ENCODE data around the gene ALG6.

Gene ALG6

GRCh38 chr1:63326106-63326472 lies 41.3 kb upstream of the ALG6 start:
- H4K12ac ChIP-seq (ENCODE audit: low read depth, low read length) = no peak overlapping the region
- no peak overlapping the region for H3K9ac ChIP-seq (ENCODE audit: low read length)
- H4K8ac ChIP-seq (ENCODE audit: low read depth, low read length) = no peak overlapping the region
- H3K79me2 ChIP-seq (ENCODE audit: control insufficient read depth, insufficient read depth, low read length, poor library complexity) = no peaks in the 10 kb centered on the region
- H2AK5ac ChIP-seq (ENCODE audit: low read length) = no peak overlapping the region
- no peak overlapping the region for H3K18ac ChIP-seq (ENCODE audit: low read length)
- H3K36me3 ChIP-seq (ENCODE audit: control insufficient read depth in 1 of 2, insufficient read depth in 2 of 2, low read length in 2 of 2) = no peaks in the 10 kb centered on the region
- no peak overlapping the region for H3K4me2 ChIP-seq (ENCODE audit: low read length)
- H2BK12ac ChIP-seq (ENCODE audit: low read length) = no peak overlapping the region
- H2AFZ ChIP-seq (ENCODE audit: insufficient read depth, low read length, poor library complexity) = no peak overlapping the region
- H3K4ac ChIP-seq (ENCODE audit: low read depth, low read length) = no peak overlapping the region
- H3K14ac ChIP-seq (ENCODE audit: low read length) = no peak overlapping the region
- no peak overlapping the region for H3K27ac ChIP-seq (ENCODE audit: low read depth, low read length)
- H3K4me3 ChIP-seq (ENCODE audit: low read depth, low read length) = no peak overlapping the region
- H3K9me3 ChIP-seq (ENCODE audit: insufficient read depth, low read depth, low read length) = peaks cover 5% of the 10 kb centered on the region
- no peak overlapping the region for H3K23ac ChIP-seq (ENCODE audit: low read length)
- no peaks in the 10 kb centered on the region for H3K79me1 ChIP-seq (ENCODE audit: low read length)
- no CpG with 5 or more reads among the region's 20 CpGs for WGBS (ENCODE audit: extremely low coverage, insufficient coverage, insufficient read length)
- no peak overlapping the region for H2BK5ac ChIP-seq (ENCODE audit: low read depth, low read length, poor library complexity)
- peaks cover 87% of the 10 kb centered on the region for H3K27me3 ChIP-seq (ENCODE audit: insufficient read depth, low read length)
- DNase-seq = no peak
- H3K4me1 ChIP-seq (ENCODE audit: control insufficient read depth in 1 of 2, insufficient read depth in 2 of 2, low read length in 2 of 2) = peaks cover 17% of the 10 kb centered on the region in 2 experiments
- no peak overlapping the region for H4K91ac ChIP-seq (ENCODE audit: low read depth, low read length)
- H2BK120ac ChIP-seq (ENCODE audit: insufficient read depth, low read length, poor library complexity) = no peak overlapping the region

GRCh38 chr1:63326473-63327380 lies 40.7 kb upstream of the ALG6 start:
- H4K8ac ChIP-seq (ENCODE audit: low read depth, low read length) = no peak overlapping the region
- no peak overlapping the region for H3K14ac ChIP-seq (ENCODE audit: low read length)
- no peak overlapping the region for H3K18ac ChIP-seq (ENCODE audit: low read length)
- no peak overlapping the region for H2BK12ac ChIP-seq (ENCODE audit: low read length)
- no peak overlapping the region for H3K23ac ChIP-seq (ENCODE audit: low read length)
- no peak overlapping the region for H2BK120ac ChIP-seq (ENCODE audit: insufficient read depth, low read length, poor library complexity)
- H3K79me1 ChIP-seq (ENCODE audit: low read length) = no peaks in the 10 kb centered on the region
- peaks cover 5% of the 10 kb centered on the region for H3K9me3 ChIP-seq (ENCODE audit: insufficient read depth, low read depth, low read length)
- no peak overlapping the region for H2BK5ac ChIP-seq (ENCODE audit: low read depth, low read length, poor library complexity)
- no peak overlapping the region for H4K91ac ChIP-seq (ENCODE audit: low read depth, low read length)
- no peak overlapping the region for H3K9ac ChIP-seq (ENCODE audit: low read length)
- no peaks in the 10 kb centered on the region for H3K36me3 ChIP-seq (ENCODE audit: control insufficient read depth in 1 of 2, insufficient read depth in 2 of 2, low read length in 2 of 2)
- H3K27ac ChIP-seq (ENCODE audit: low read depth, low read length) = no peak overlapping the region
- H3K79me2 ChIP-seq (ENCODE audit: control insufficient read depth, insufficient read depth, low read length, poor library complexity) = no peaks in the 10 kb centered on the region
- peaks cover 83% of the 10 kb centered on the region for H3K27me3 ChIP-seq (ENCODE audit: insufficient read depth, low read length)
- H2AFZ ChIP-seq (ENCODE audit: insufficient read depth, low read length, poor library complexity) = no peak overlapping the region
- H4K12ac ChIP-seq (ENCODE audit: low read depth, low read length) = no peak overlapping the region
- DNase-seq = peak; percentile 24 to 58
- no peak overlapping the region for H2AK5ac ChIP-seq (ENCODE audit: low read length)
- H3K4me1 ChIP-seq (ENCODE audit: control insufficient read depth in 1 of 2, insufficient read depth in 2 of 2, low read length in 2 of 2) = peaks cover 16 to 17% of the 10 kb centered on the region in 2 experiments
- H3K4me2 ChIP-seq (ENCODE audit: low read length) = no peak overlapping the region
- no peak overlapping the region for H3K4ac ChIP-seq (ENCODE audit: low read depth, low read length)
- WGBS (ENCODE audit: extremely low coverage, insufficient coverage, insufficient read length) = no CpG with 5 or more reads among the region's 37 CpGs
- no peak overlapping the region for H3K4me3 ChIP-seq (ENCODE audit: low read depth, low read length)

GRCh38 chr1:63327417-63328054 lies 39.9 kb upstream of the ALG6 start:
- Histone ChIP-seq H4K12ac (ENCODE audit: low read depth, low read length) (no peak overlapping the region), H3K4ac (ENCODE audit: low read depth, low read length) (no peak overlapping the region)
- no CpG with 5 or more reads among the region's 25 CpGs for WGBS (ENCODE audit: extremely low coverage, insufficient coverage, insufficient read length)

GRCh38 chr1:63328122-63328521 lies 39.3 kb upstream of the ALG6 start:
- H2BK120ac ChIP-seq (ENCODE audit: insufficient read depth, low read length, poor library complexity) = no peak overlapping the region
- no peak overlapping the region for H2AK5ac ChIP-seq (ENCODE audit: low read length)
- H4K12ac ChIP-seq (ENCODE audit: low read depth, low read length) = no peak overlapping the region
- no peak overlapping the region for H3K9ac ChIP-seq (ENCODE audit: low read length)
- H3K23ac ChIP-seq (ENCODE audit: low read length) = no peak overlapping the region
- H2BK12ac ChIP-seq (ENCODE audit: low read length) = no peak overlapping the region
- H4K8ac ChIP-seq (ENCODE audit: low read depth, low read length) = no peak overlapping the region
- H2AFZ ChIP-seq (ENCODE audit: insufficient read depth, low read length, poor library complexity) = no peak overlapping the region
- H3K4me3 ChIP-seq (ENCODE audit: low read depth, low read length) = no peak overlapping the region
- peaks cover 6 to 10% of the 10 kb centered on the region in 2 experiments for H3K4me1 ChIP-seq (ENCODE audit: control insufficient read depth in 1 of 2, insufficient read depth in 2 of 2, low read length in 2 of 2)
- no peaks in the 10 kb centered on the region for H3K79me2 ChIP-seq (ENCODE audit: control insufficient read depth, insufficient read depth, low read length, poor library complexity)
- peaks cover 2% of the 10 kb centered on the region for H3K9me3 ChIP-seq (ENCODE audit: insufficient read depth, low read depth, low read length)
- H3K79me1 ChIP-seq (ENCODE audit: low read length) = no peaks in the 10 kb centered on the region
- H3K4ac ChIP-seq (ENCODE audit: low read depth, low read length) = no peak overlapping the region
- H3K36me3 ChIP-seq (ENCODE audit: control insufficient read depth in 1 of 2, insufficient read depth in 2 of 2, low read length in 2 of 2) = no peaks in the 10 kb centered on the region
- no peak overlapping the region for H3K4me2 ChIP-seq (ENCODE audit: low read length)
- no peak overlapping the region for H3K18ac ChIP-seq (ENCODE audit: low read length)
- H3K14ac ChIP-seq (ENCODE audit: low read length) = no peak overlapping the region
- WGBS (ENCODE audit: extremely low coverage, insufficient coverage, insufficient read length) = no CpG with 5 or more reads among the region's 8 CpGs
- no peak overlapping the region for H2BK5ac ChIP-seq (ENCODE audit: low read depth, low read length, poor library complexity)
- no peak overlapping the region for H4K91ac ChIP-seq (ENCODE audit: low read depth, low read length)
- H3K27me3 ChIP-seq (ENCODE audit: insufficient read depth, low read length) = peaks cover 69% of the 10 kb centered on the region
- H3K27ac ChIP-seq (ENCODE audit: low read depth, low read length) = no peak overlapping the region
- no peak for DNase-seq

More at GRCh38 chr1:63327417-63328054, 39.9 kb upstream of the ALG6 start:
- Histone ChIP-seq H3K4me3 (ENCODE audit: low read depth, low read length) (no peak overlapping the region), H3K9me3 (ENCODE audit: insufficient read depth, low read depth, low read length) (peaks cover 4% of the 10 kb centered on the region), H3K79me1 (ENCODE audit: low read length) (no peaks in the 10 kb centered on the region), H4K91ac (ENCODE audit: low read depth, low read length) (no peak overlapping the region), H3K27me3 (ENCODE audit: insufficient read depth, low read length) (peaks cover 75% of the 10 kb centered on the region), H2BK120ac (ENCODE audit: insufficient read depth, low read length, poor library complexity) (no peak overlapping the region), H3K23ac (ENCODE audit: low read length) (no peak overlapping the region), H3K36me3 (ENCODE audit: control insufficient read depth in 1 of 2, insufficient read depth in 2 of 2, low read length in 2 of 2) (no peaks in the 10 kb centered on the region), H3K27ac (ENCODE audit: low read depth, low read length) (no peak overlapping the region), H3K14ac (ENCODE audit: low read length) (no peak overlapping the region), H3K9ac (ENCODE audit: low read length) (no peak overlapping the region), H2AK5ac (ENCODE audit: low read length) (no peak overlapping the region), H2BK5ac (ENCODE audit: low read depth, low read length, poor library complexity) (no peak overlapping the region), H3K79me2 (ENCODE audit: control insufficient read depth, insufficient read depth, low read length, poor library complexity) (no peaks in the 10 kb centered on the region), H3K18ac (ENCODE audit: low read length) (no peak overlapping the region), H4K8ac (ENCODE audit: low read depth, low read length) (no peak overlapping the region), H2BK12ac (ENCODE audit: low read length) (no peak overlapping the region), H3K4me2 (ENCODE audit: low read length) (no peak overlapping the region), H2AFZ (ENCODE audit: insufficient read depth, low read length, poor library complexity) (no peak overlapping the region), H3K4me1 (ENCODE audit: control insufficient read depth in 1 of 2, insufficient read depth in 2 of 2, low read length in 2 of 2) (peaks cover 11 to 13% of the 10 kb centered on the region in 2 experiments)
- DNase-seq = peak; percentile 25 to 62

All from trophoblast cell (in vitro differentiated cells and primary cell).